ENCODE results near the gene SLC38A8.

SLC38A8 gene

GRCh38 chr16:84027625-84028024 lies 15.0 kb downstream of the SLC38A8 start:
- no peak for DNase-seq

- no peak for DNase-seq
Measured at GRCh38 chr16:84026606-84027005, 16.0 kb downstream of the SLC38A8 start.

GRCh38 chr16:84024854-84025253 lies 17.7 kb downstream of the SLC38A8 start:
- DNase-seq, result no peak

GRCh38 chr16:84022644-84023043 lies 20.0 kb downstream of the SLC38A8 start:
- no peak for DNase-seq

GRCh38 chr16:84021488-84021887 lies 21.1 kb downstream of the SLC38A8 start:
- no peak for DNase-seq

GRCh38 chr16:84020353-84020752 lies 22.2 kb downstream of the SLC38A8 start:
- no peak for DNase-seq

- DNase-seq, result no peak
Measured at GRCh38 chr16:84018710-84019109, 23.9 kb downstream of the SLC38A8 start.

GRCh38 chr16:84016477-84016876 lies 26.1 kb downstream of the SLC38A8 start:
- no peak for DNase-seq

GRCh38 chr16:84015399-84015798 lies 27.2 kb downstream of the SLC38A8 start:
- no peak for DNase-seq

GRCh38 chr16:84014570-84015327 lies 27.8 kb downstream of the SLC38A8 start:
- no peak for DNase-seq

- DNase-seq, result no peak
Measured at GRCh38 chr16:84013787-84014569, 28.6 kb downstream of the SLC38A8 start.

GRCh38 chr16:84009282-84009681 lies 33.3 kb downstream of the SLC38A8 start:
- DNase-seq, result no peak

- no peak for DNase-seq
Measured at GRCh38 chr16:84007965-84008364, 34.6 kb downstream of the SLC38A8 start.

GRCh38 chr16:84007520-84007919 lies 35.1 kb downstream of the SLC38A8 start:
- DNase-seq, result no peak

GRCh38 chr16:84005391-84005790 lies 37.2 kb downstream of the SLC38A8 start:
- no peak for DNase-seq

GRCh38 chr16:84004442-84004841 lies 38.2 kb downstream of the SLC38A8 start:
- no peak for DNase-seq

- DNase-seq, result no peak
Measured at GRCh38 chr16:84003038-84003437, 39.6 kb downstream of the SLC38A8 start.

GRCh38 chr16:84001726-84002125 lies 40.9 kb downstream of the SLC38A8 start:
- no peak for DNase-seq

GRCh38 chr16:84000989-84001642 lies 41.5 kb downstream of the SLC38A8 start:
- DNase-seq, result no peak

- DNase-seq, result no peak
Measured at GRCh38 chr16:83998091-83998490, 44.5 kb downstream of the SLC38A8 start.

GRCh38 chr16:83996481-83997252 lies 45.9 kb downstream of the SLC38A8 start:
- DNase-seq, result no peak

GRCh38 chr16:83995754-83996153 lies 46.8 kb downstream of the SLC38A8 start:
- no peak for DNase-seq

GRCh38 chr16:83994703-83995102 lies 47.9 kb downstream of the SLC38A8 start:
- DNase-seq, result no peak
